AG09309 (cell line): Measurements from ENCODE around the gene DLGAP1.

Source experiments
- DNase-seq: peaks from one replicate; pipeline ENCODE4 v3.0.0-alpha.2; 2010; ENCODE audit warnings: low read depth
- H3K4me3 ChIP-seq: 2 replicates; pipeline ENCODE4 v1.5.1; 2011; ENCODE audit warnings: mild to moderate bottlenecking, low read depth, low read length, moderate library complexity; ENCODE audit not compliant: control insufficient read depth
- CTCF ChIP-seq: IDR thresholded peaks from 2 replicates; pipeline ENCODE4 v1.5.1; 2011; ENCODE audit warnings: mild to moderate bottlenecking, low read depth, low read length, inconsistent platforms; ENCODE audit not compliant: insufficient read depth, control insufficient read depth; ENCODE audit errors: missing control alignments

The DLGAP1 gene

GRCh38 chr18:3620146-3621119, 834.7 kb downstream of the DLGAP1 start:
- TF ChIP-seq CTCF, result no peak
- DNase-seq, result no peak
- H3K4me3 ChIP-seq, result no peak overlapping the region

- no peak for DNase-seq
- H3K4me3 ChIP-seq, result no peak overlapping the region
- TF ChIP-seq CTCF, result no peak
These were observed 835.4 kb downstream of the DLGAP1 start for GRCh38 chr18:3619746-3620145.

- no peak overlapping the region for H3K4me3 ChIP-seq
- no peak for DNase-seq
- no peak for TF ChIP-seq CTCF
These were observed 835.9 kb downstream of the DLGAP1 start for GRCh38 chr18:3619222-3619621.

GRCh38 chr18:3616744-3617143, 838.4 kb downstream of the DLGAP1 start:
- DNase-seq, result no peak
- H3K4me3 ChIP-seq, result no peak overlapping the region
- TF ChIP-seq CTCF, result no peak

GRCh38 chr18:3616142-3616541, 839.0 kb downstream of the DLGAP1 start:
- DNase-seq, result no peak
- no peak for TF ChIP-seq CTCF
- no peak overlapping the region for H3K4me3 ChIP-seq

GRCh38 chr18:3615374-3615985, 839.6 kb downstream of the DLGAP1 start:
- TF ChIP-seq CTCF, result no peak
- H3K4me3 ChIP-seq, result no peak overlapping the region
- no peak for DNase-seq
